Hematopoietic multipotent progenitor cell treated with erythropoietin and hydrocortisone succinate and interleukin-3 and kit ligand, for 17 days (in vitro differentiated cells): ENCODE measurements around the gene ATG2A.

Source experiments
- DNase-seq: peaks from one replicate; pipeline ENCODE4 v3.0.0-alpha.2; 2015; ENCODE audit warnings: low spot score

The ATG2A gene

GRCh38 chr11:64923944-64924909 lies 7.2 kb upstream of the ATG2A start, which contains the start of gene PPP2R5B:
Gene PPP2R5B, plus strand, starts transcription at chr11:64924689. Its CDS starts 1,046 bp downstream, at chr11:64925735.
- DNase-seq, result peak; percentile 94

GRCh38 chr11:64923151-64923661 lies 6.2 kb upstream of the ATG2A start:
- no peak for DNase-seq

GRCh38 chr11:64921384-64921783 lies 4.4 kb upstream of the ATG2A start:
- DNase-seq, result no peak

- DNase-seq, result no peak
Observed at GRCh38 chr11:64920124-64920523, 3.1 kb upstream of the ATG2A start.

GRCh38 chr11:64919627-64920026 lies 2.6 kb upstream of the ATG2A start:
- DNase-seq, result no peak

GRCh38 chr11:64918017-64918416 lies 1.0 kb upstream of the ATG2A start:
- peak; percentile 57 for DNase-seq

- no peak for DNase-seq
Observed at GRCh38 chr11:64917663-64917995, 620 bp upstream of the ATG2A start.

GRCh38 chr11:64916040-64916774 lies 802 bp downstream of the ATG2A start:
- peak; percentile 75 for DNase-seq

- DNase-seq, result peak; percentile 16
Observed at GRCh38 chr11:64915376-64915887, 1.6 kb downstream of the ATG2A start.

- no peak for DNase-seq
Observed at GRCh38 chr11:64914123-64914522, 2.9 kb downstream of the ATG2A start.

- no peak for DNase-seq
Observed at GRCh38 chr11:64913171-64913727, 3.8 kb downstream of the ATG2A start.

GRCh38 chr11:64911689-64912088 lies 5.3 kb downstream of the ATG2A start:
- DNase-seq, result no peak

- DNase-seq, result no peak
Observed at GRCh38 chr11:64911142-64911541, 5.9 kb downstream of the ATG2A start.

GRCh38 chr11:64910451-64911093 lies 6.4 kb downstream of the ATG2A start:
- DNase-seq, result no peak

GRCh38 chr11:64909653-64910343 lies 7.2 kb downstream of the ATG2A start:
- DNase-seq, result no peak

GRCh38 chr11:64908766-64909165 lies 8.2 kb downstream of the ATG2A start:
- no peak for DNase-seq

GRCh38 chr11:64906314-64906635 lies 10.7 kb downstream of the ATG2A start:
- DNase-seq, result no peak

GRCh38 chr11:64905516-64906313 lies 11.3 kb downstream of the ATG2A start:
- no peak for DNase-seq

GRCh38 chr11:64903291-64903833 lies 13.6 kb downstream of the ATG2A start:
- DNase-seq, result no peak
